Measurements from ENCODE around the gene VSIG10L2. TPM values are rescaled to one million over a fixed set of nuclear protein-coding genes. Genes with fewer than 3 reads are reported as not detected.

The VSIG10L2 gene
- total and polyA plus RNA-seq, 12 donors, result 0.15 to 0.38 (median 0.35) TPM; not detected in 9

DNA sequence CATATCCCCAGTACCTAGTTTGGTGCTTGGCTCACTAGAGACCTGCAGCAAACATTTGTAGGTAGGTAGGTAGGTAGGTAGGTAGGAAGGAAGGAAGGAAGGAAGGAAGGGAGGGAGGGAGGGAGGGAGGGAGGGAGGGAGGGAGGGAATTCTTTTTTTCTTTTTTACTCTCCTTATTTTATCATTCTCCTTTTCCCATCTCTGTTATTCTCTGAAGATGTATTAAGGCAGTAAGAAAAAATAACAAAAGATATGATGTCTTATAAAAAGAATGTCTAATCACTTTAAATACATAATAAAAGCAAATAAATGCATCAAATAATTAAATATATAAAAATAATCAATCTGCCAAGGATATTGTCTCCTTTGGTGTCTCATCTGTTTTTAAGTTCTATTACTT is 28.4 kb downstream of the VSIG10L2 start:
- Histone ChIP-seq H3K4me1 (peaks cover 0 to 9% (median 0%) of the 10 kb centered on the region in 9 donors), H3K9me3 (no peaks in the 10 kb centered on the region), H3K36me3 (no peaks in the 10 kb centered on the region), H3K27ac (no peak overlapping the region), H3K4me3 (no peak overlapping the region), H3K27me3 (no peaks in the 10 kb centered on the region)
- TF ChIP-seq, protein P1, sequence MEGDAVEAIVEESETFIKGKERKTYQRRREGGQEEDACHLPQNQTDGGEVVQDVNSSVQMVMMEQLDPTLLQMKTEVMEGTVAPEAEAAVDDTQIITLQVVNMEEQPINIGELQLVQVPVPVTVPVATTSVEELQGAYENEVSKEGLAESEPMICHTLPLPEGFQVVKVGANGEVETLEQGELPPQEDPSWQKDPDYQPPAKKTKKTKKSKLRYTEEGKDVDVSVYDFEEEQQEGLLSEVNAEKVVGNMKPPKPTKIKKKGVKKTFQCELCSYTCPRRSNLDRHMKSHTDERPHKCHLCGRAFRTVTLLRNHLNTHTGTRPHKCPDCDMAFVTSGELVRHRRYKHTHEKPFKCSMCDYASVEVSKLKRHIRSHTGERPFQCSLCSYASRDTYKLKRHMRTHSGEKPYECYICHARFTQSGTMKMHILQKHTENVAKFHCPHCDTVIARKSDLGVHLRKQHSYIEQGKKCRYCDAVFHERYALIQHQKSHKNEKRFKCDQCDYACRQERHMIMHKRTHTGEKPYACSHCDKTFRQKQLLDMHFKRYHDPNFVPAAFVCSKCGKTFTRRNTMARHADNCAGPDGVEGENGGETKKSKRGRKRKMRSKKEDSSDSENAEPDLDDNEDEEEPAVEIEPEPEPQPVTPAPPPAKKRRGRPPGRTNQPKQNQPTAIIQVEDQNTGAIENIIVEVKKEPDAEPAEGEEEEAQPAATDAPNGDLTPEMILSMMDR (IDR thresholded peaks at IDR 0.05), result no peak
- no peak for ATAC-seq
- DNase-seq, result no peak
- intact Hi-C loops (cut with DNase I), result no loop called here

GRCh38 chr11:125975634-125976033 is 29.8 kb downstream of the VSIG10L2 start:
- 95 to 96% methylated on average over 6 of the region's 6 CpGs for WGBS, 2 donors
- no peaks in the 10 kb centered on the region for H3K9me3 ChIP-seq
- intact Hi-C loops (cut with DNase I), result no loop called here
- H3K4me3 ChIP-seq, result no peak overlapping the region
- TF ChIP-seq, protein P1 (IDR thresholded peaks at IDR 0.05), result no peak
- DNase-seq, result no peak
- H3K27ac ChIP-seq, result no peak overlapping the region
- no peaks in the 10 kb centered on the region for H3K27me3 ChIP-seq
- ATAC-seq, result no peak
- H3K4me1 ChIP-seq, result peaks cover 0 to 9% (median 0%) of the 10 kb centered on the region in 9 donors
- peaks cover 0 to 4% (median 0%) of the 10 kb centered on the region in 9 donors for H3K36me3 ChIP-seq

DNA sequence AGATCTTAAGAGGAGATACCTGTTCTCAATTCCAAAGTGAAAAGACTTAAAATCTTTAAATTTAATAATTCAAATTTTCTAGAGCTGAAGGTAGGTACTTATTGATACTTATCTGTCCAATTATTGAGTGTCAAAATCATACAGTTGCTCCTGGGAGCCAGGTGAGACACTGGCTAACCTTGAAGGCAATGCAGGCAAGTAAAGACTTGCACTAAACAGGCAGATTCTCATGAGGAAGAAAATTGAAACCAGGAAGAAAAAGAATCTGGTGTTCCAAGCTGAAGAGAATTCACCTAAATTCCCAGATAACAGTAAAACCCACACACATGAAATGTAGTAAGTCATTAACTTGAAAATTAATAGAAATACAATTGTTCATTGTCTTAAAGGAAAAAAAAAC is 30.3 kb downstream of the VSIG10L2 start:
- TF ChIP-seq, protein P1 (IDR thresholded peaks at IDR 0.05), result no peak
- no peak for DNase-seq
- H3K36me3 ChIP-seq, result peaks cover 0 to 5% (median 0%) of the 10 kb centered on the region in 9 donors
- no peak overlapping the region for H3K4me3 ChIP-seq
- H3K4me1 ChIP-seq, result peaks cover 0 to 9% (median 0%) of the 10 kb centered on the region in 9 donors
- intact Hi-C loops (cut with DNase I), result no loop called here
- ATAC-seq, result no peak
- H3K27ac ChIP-seq, result no peak overlapping the region
- H3K27me3 ChIP-seq, result no peaks in the 10 kb centered on the region
- H3K9me3 ChIP-seq, result no peaks in the 10 kb centered on the region

DNA sequence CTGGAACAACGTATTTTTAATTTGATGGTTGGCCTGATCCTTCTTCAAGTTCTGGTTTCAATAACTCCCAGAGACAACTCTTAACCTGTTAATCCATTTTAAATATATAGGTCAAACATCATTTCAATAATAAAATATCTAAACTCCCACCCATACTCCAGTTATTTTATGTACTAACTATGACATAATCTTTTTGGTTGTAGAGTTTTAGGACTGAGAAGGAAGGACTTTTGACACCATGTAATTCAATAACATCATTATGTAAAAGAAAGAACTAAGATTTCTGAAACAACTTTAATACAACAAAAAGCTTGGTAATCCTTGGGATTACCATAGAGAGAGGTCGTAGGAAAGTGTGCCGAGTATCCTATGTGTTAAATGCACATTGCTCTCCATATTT is 31.5 kb downstream of the VSIG10L2 start:
- TF ChIP-seq, protein P1 (IDR thresholded peaks at IDR 0.05), result no peak
- H3K4me3 ChIP-seq, result no peak overlapping the region
- whole genome bisulfite sequencing, 2 donors, result 92 to 94% methylated on average over 3 of the region's 3 CpGs
- H3K4me1 ChIP-seq, result peaks cover 0 to 3% (median 0%) of the 10 kb centered on the region in 9 donors
- no peak overlapping the region for H3K27ac ChIP-seq
- H3K9me3 ChIP-seq, result no peaks in the 10 kb centered on the region
- H3K27me3 ChIP-seq, result no peaks in the 10 kb centered on the region
- peaks cover 0 to 5% (median 0%) of the 10 kb centered on the region in 9 donors for H3K36me3 ChIP-seq
- no peak for ATAC-seq
- intact Hi-C loops (cut with DNase I), result no loop called here
- DNase-seq, result no peak

Data from heart right ventricle (tissue), 16 donors.